GM12873 (cell line): ENCODE data around the gene SAMD7.

Source experiments
- TF ChIP-seq, protein P1 (sequence below): IDR thresholded peaks from 2 replicates; pipeline ENCODE4 v1.5.1; 2012; ENCODE audit warnings: low read depth, mild to moderate bottlenecking, moderate library complexity, low read length, control low read depth; ENCODE audit not compliant: insufficient read depth; ENCODE audit errors: missing control alignments

Gene SAMD7

DNA sequence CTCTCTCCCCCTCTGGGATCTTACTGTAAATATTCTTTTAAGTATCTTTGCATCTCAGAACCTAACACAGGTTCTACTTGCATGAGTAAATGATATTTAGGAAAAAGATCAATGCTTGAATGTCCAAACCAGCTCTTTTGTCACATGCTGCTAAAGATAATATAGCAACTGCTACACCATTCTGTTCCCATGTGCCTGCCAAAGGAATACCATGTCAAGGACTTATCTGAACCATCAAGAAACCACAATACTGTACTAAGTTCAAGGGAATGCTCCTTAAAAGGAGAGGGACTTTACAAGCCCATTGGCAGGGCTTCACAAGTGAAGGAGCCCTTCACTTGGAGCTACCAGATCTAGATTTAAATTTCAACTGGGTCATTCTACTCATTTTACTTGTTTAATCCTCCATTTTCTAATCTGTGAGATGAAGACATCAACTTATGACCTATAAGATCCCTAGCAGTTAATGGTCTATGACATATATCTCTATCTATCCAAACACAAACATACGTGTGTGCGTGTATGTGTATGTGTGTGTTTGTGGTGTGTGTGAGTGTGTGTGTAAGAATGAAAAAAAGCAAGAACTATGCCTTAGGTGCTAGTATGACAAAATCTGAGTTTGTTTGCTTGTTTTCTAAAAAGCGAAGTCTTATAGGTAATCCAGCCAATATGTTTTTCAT, 42.2 kb downstream of the SAMD7 start:
- TF ChIP-seq, protein P1, sequence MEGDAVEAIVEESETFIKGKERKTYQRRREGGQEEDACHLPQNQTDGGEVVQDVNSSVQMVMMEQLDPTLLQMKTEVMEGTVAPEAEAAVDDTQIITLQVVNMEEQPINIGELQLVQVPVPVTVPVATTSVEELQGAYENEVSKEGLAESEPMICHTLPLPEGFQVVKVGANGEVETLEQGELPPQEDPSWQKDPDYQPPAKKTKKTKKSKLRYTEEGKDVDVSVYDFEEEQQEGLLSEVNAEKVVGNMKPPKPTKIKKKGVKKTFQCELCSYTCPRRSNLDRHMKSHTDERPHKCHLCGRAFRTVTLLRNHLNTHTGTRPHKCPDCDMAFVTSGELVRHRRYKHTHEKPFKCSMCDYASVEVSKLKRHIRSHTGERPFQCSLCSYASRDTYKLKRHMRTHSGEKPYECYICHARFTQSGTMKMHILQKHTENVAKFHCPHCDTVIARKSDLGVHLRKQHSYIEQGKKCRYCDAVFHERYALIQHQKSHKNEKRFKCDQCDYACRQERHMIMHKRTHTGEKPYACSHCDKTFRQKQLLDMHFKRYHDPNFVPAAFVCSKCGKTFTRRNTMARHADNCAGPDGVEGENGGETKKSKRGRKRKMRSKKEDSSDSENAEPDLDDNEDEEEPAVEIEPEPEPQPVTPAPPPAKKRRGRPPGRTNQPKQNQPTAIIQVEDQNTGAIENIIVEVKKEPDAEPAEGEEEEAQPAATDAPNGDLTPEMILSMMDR = no peak

DNA sequence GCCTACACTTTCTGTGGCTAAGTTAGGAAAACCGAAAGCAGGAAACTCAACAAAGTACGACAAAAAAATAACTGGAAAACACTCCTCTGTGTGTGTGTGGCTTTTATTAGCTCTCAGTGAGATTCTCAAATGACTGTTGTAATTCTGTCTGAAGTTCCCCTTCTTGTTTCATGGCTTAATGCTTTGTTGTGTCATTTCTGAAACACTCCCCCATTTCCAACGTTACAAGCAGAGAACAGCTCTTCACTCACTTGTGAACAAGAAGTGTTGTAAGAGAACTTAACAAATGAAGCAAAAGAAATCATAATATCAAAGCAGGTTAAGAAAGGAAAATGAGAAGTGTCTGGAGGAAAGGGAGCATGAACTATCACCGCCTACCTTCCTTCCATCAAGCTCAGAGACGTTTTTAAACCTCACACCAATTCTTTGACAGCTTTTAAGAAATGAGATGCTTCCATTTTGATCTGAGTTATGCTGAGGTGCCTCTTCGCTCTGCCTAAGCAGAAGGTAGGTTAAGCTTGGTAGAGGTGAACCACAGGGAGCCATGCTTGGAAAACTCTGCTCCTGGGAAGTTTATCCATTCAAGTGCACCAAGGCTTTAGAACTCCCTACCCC, 42.9 kb downstream of the SAMD7 start:
- TF ChIP-seq, protein P1 = no peak

DNA sequence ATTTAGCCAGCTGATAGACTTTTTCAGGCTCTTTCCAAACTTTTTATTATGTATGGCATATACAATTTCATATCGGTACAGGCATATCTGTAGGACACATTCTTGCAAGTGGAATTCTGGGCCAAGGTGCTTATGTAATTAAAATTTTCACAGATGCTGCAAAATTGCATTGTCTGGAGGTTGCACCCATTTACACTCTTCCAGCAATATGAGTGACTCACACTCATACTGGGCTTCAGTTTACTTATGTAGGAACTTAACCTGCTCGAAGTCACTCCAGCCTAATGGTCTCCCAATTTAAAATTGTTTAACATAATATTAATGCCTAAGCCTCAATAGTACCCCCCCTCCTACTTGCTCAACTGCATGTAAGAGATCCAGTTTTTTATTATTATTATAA, 44.0 kb downstream of the SAMD7 start:
- TF ChIP-seq, protein P1 = no peak

DNA sequence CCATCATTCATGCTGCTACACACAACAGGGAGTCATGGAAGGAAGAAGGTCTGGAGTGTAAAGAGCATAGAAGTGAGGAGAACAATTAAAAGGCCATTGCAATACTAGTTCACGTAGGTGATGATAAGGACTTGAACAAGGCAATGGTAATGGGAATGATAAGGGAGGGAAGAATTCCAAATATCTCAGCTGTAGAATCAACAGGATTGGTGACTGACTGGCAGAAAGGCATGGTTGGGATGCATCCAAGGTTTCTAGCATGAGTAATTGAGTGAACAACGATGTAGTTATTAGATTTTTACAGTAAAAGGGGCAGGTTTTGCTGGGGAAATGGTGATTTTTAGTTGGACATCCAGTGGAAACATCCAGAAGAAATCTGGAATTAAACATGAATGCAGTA, 52.8 kb downstream of the SAMD7 start:
- TF ChIP-seq, protein P1 = no peak

DNA sequence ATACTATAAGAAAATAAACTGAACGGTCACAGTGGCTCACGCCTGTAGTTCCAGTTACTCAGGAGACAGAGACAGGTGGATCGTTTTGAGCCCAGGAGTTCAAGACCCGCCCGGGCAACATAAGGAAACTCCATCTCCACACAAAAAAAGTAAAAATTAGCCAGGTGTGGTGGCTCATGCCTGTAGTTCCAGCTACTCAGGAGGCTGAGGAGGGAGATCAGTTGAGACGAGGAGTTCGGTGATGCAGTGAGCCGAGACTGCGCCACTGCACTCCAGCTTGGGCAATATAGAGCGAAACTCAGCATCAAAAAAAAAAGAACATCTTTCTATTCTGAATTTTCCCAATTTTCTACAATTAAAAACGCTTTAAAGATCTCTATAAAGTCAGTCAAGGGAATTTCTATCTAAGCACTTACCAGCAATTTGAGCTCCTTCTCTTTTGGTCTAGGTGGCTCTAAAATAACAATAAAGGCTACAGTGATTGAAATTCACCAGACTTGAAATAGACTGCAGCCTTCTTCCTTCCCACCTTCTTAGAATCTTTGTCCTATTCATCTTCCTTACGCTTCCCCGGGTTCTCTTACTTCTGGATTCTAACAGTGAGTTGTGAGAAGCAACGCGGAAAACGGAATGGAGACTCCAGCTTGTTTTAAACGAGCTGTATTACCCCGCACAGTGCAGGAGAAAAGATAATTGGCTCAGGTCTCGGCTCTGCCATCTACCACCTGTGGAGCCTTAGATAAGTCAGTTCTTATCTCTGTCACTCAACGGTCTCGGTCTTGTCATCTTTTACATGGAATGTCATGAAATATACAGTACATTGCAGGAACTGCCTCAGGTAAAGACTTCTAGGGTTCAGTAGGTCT, 54.4 kb downstream of the SAMD7 start:
- TF ChIP-seq, protein P1 = no peak

DNA sequence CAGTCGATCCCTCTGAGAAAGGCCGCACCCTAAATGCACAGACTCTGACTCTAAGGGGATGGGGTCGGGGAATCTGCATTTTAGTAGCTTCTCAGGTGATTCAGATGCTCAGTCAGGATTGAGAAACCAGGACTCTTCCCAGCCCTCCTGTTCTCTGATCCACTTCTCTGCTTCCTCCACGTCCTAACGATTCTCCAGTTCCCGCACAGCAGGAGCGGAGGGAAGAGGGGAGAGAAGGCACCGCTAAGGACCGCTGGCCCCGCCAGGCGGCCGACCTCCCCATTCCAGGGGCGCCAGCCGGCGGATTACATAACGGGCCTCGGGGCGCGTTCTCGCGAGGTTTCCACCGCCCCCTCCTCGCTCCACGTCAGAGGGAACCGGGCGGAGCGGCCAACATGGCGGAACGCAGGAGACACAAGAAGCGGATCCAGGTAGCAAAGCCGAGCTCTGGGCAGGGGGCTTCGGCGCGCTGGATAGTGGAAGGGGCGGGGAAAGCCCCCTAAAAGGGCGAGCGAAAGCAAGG, 55.1 kb downstream of the SAMD7 start, which contains the start of gene SEC62:
TSS of gene SEC62 (plus strand) at position 380 of the 523 bp plus-strand sequence. CDS start at position 396, 16 bp downstream.
- TF ChIP-seq, protein P1 = peak; percentile 59
